GM23338 (cell line): ENCODE results near the gene NFATC1. TPM values are rescaled to one million over a fixed set of nuclear protein-coding genes. Genes with fewer than 3 reads are reported as not detected.

Experiments
- ATAC-seq: fragments of 200-7000 bp; cut with Tn5 transposase; 3 replicates; pipeline ENCODE4 v1.9.1; 2020
- DNase-seq: peaks from one replicate; pipeline ENCODE4 v3.0.0-alpha.2; 2015; ENCODE audit warnings: low spot score
- H2AFZ ChIP-seq: fragments of 200-600 bp; sonication (generic); 2 replicates; pipeline ENCODE4 v1.8.0; 2016; ENCODE audit warnings: antibody characterized with exemption, mild to moderate bottlenecking, moderate library complexity
- H3F3A ChIP-seq: fragments of 200-600 bp; sonication (generic); replicated peaks from 2 replicates; pipeline ENCODE4 v1.8.0; 2017; ENCODE audit warnings: antibody characterized with exemption, mixed run types, low read depth
- H3K27ac ChIP-seq: fragments of 200-600 bp; sonication (generic); 2 replicates; pipeline ENCODE4 v1.6.1; 2016; ENCODE audit warnings: low read depth
- H3K27me3 ChIP-seq: fragments of 200-600 bp; sonication (generic); 2 replicates; pipeline ENCODE4 v1.8.0; 2016; ENCODE audit warnings: mild to moderate bottlenecking, mixed run types, moderate library complexity; ENCODE audit not compliant: insufficient read depth
- H3K36me3 ChIP-seq: fragments of 200-600 bp; sonication (generic); 2 replicates; pipeline ENCODE4 v1.8.0; 2016; ENCODE audit warnings: mild to moderate bottlenecking; ENCODE audit not compliant: insufficient read depth
- H3K4me1 ChIP-seq: fragments of 200-600 bp; sonication (generic); 2 replicates; pipeline ENCODE4 v1.8.0; 2016; ENCODE audit warnings: mild to moderate bottlenecking, moderate library complexity; ENCODE audit not compliant: insufficient read depth
- H3K4me2 ChIP-seq: fragments of 200-600 bp; sonication (generic); 2 replicates; pipeline ENCODE4 v1.7.1; 2017; ENCODE audit warnings: mixed run types
- H3K4me3 ChIP-seq: fragments of 200-600 bp; sonication (generic); 2 replicates; pipeline ENCODE4 v1.6.1; 2016; ENCODE audit warnings: mixed run types
- H3K79me2 ChIP-seq: fragments of 200-600 bp; sonication (generic); replicated peaks from 2 replicates; pipeline ENCODE4 v1.8.0; 2017; ENCODE audit warnings: mild to moderate bottlenecking; ENCODE audit not compliant: insufficient read depth
- H3K9me2 ChIP-seq: fragments of 200-600 bp; sonication (generic); 2 replicates; pipeline ENCODE4 v1.8.0; 2017; ENCODE audit not compliant: insufficient read depth
- H4K20me1 ChIP-seq: fragments of 200-600 bp; sonication (generic); replicated peaks from 2 replicates; pipeline ENCODE4 v1.8.0; 2017; ENCODE audit warnings: mild to moderate bottlenecking; ENCODE audit not compliant: insufficient read depth
- H3K27ac Mint-ChIP-seq: 2 replicates; pipeline ENCODE4 v1.8.0; 2020; ENCODE audit warnings: inconsistent platforms, mild to moderate bottlenecking, moderate library complexity, mixed read lengths
- H3K27me3 Mint-ChIP-seq: 3 replicates; pipeline ENCODE4 v1.8.0; 2022; ENCODE audit warnings: low read depth, mild to moderate bottlenecking, moderate library complexity, mixed read lengths, inconsistent platforms; ENCODE audit not compliant: insufficient read depth, poor library complexity
- H3K36me3 Mint-ChIP-seq: 3 replicates; pipeline ENCODE4 v1.8.0; 2021; ENCODE audit warnings: low read depth, mild to moderate bottlenecking, inconsistent platforms, moderate library complexity, mixed read lengths
- H3K4me1 Mint-ChIP-seq: 3 replicates; pipeline ENCODE4 v1.8.0; 2020; ENCODE audit warnings: mild to moderate bottlenecking, inconsistent platforms, mixed read lengths
- H3K4me3 Mint-ChIP-seq: 3 replicates; pipeline ENCODE4 v1.8.0; 2021; ENCODE audit warnings: moderate library complexity, mild to moderate bottlenecking, inconsistent platforms, mixed read lengths
- H3K9me3 Mint-ChIP-seq: 3 replicates; pipeline ENCODE4 v1.8.0; 2020; ENCODE audit warnings: moderate library complexity, mild to moderate bottlenecking, inconsistent platforms, mixed read lengths
- EZH2 ChIP-seq: fragments of 200-600 bp; sonication (generic); IDR thresholded peaks from one replicate; pipeline ENCODE4 v1.8.0; 2017; ENCODE audit warnings: antibody characterized with exemption, mild to moderate bottlenecking, low read depth; ENCODE audit not compliant: unreplicated experiment
- EZH2phosphoT487 ChIP-seq: fragments of 200-600 bp; sonication (generic); IDR thresholded peaks from one replicate; pipeline ENCODE4 v1.8.1; 2018; ENCODE audit warnings: antibody characterized with exemption; ENCODE audit not compliant: unreplicated experiment
- NANOG ChIP-seq: IDR thresholded peaks from 2 replicates; pipeline ENCODE4 v1.6.1; 2016; ENCODE audit warnings: antibody characterized with exemption, borderline replicate concordance
- STAT1 ChIP-seq: IDR thresholded peaks from one replicate; pipeline ENCODE4 v1.6.1; 2016; ENCODE audit warnings: antibody characterized with exemption; ENCODE audit not compliant: unreplicated experiment
- ZNF114 ChIP-seq: fragments of 250-450 bp; sonication (Bioruptor Pico); IDR thresholded peaks from 2 replicates; pipeline ENCODE4 v1.5.0; 2020; ENCODE audit warnings: mild to moderate bottlenecking, moderate library complexity
- ZNF331 ChIP-seq: fragments of 250-450 bp; sonication (Bioruptor Pico); IDR thresholded peaks from 2 replicates; pipeline ENCODE4 v1.5.0; 2020; ENCODE audit warnings: low read depth, mild to moderate bottlenecking, moderate library complexity
- polyA plus RNA-seq: library from polyadenylated mRNA; unstranded; fragments of >200 nt; fragmentation: Nextera tagmentation; extraction: Ambion mirVana; gene quantifications from 2 replicates; pipeline ENCODE4 v1.2.1, GENCODE V29; 2016
- total RNA-seq: library from RNA; depleted of rRNA; stranded (reverse); fragments of >200 nt; shearing (Covaris generic); gene quantifications from 2 replicates; pipeline ENCODE4 v1.2.3, GENCODE V29; 2014

The NFATC1 gene
- total and polyA plus RNA-seq, 2 experiments from 2014 or later = 3.9 to 6.4 TPM

GRCh38 chr18:79397247-79397829, 1.6 kb downstream of the NFATC1 start:
- ATAC-seq (no peak), DNase-seq (no peak)
- Mint-ChIP-seq H3K36me3 (no peaks in the 10 kb centered on the region; the same call in 2 of the 3 replicates), H3K27me3 (peaks cover 64% of the 10 kb centered on the region), H3K9me3 (peaks cover 3% of the 10 kb centered on the region; the same call in 1 of the 3 replicates), H3K4me3 (peak overlapping the region; percentile 16; the same call in 1 of the 3 replicates), H3K4me1 (peaks cover 15% of the 10 kb centered on the region), H3K27ac (no peak overlapping the region)
- TF ChIP-seq ZNF331 (CRISPR knock-in tag) (no peak), EZH2 (peak; percentile 61)
- Histone ChIP-seq H3K4me1 (peaks cover 13% of the 10 kb centered on the region), H4K20me1 (no peaks in the 10 kb centered on the region; the same call in 1 of the 2 replicates), H3K4me2 (peak overlapping the region; percentile 76), H3K9me2 (no peaks in the 10 kb centered on the region), H3K27ac (no peak overlapping the region), H3K27me3 (peaks cover 70% of the 10 kb centered on the region), H3K79me2 (no peaks in the 10 kb centered on the region), H3F3A (peaks cover under 1% of the 10 kb centered on the region; the same call in 1 of the 2 replicates), H3K4me3 (peak overlapping the region; percentile 53), H2AFZ (no peak overlapping the region), H3K36me3 (no peaks in the 10 kb centered on the region)

- Histone ChIP-seq H4K20me1 (no peaks in the 10 kb centered on the region; the same call in 1 of the 2 replicates), H3K27me3 (peaks cover 63% of the 10 kb centered on the region), H3K9me2 (no peaks in the 10 kb centered on the region), H3K27ac (no peak overlapping the region), H3K79me2 (no peaks in the 10 kb centered on the region), H3K36me3 (no peaks in the 10 kb centered on the region), H3K4me3 (peak overlapping the region; percentile 64; the same call in 1 of the 2 replicates), H2AFZ (no peak overlapping the region), H3F3A (peaks cover 8% of the 10 kb centered on the region; the same call in 1 of the 2 replicates), H3K4me1 (peaks cover 10% of the 10 kb centered on the region), H3K4me2 (peak overlapping the region; percentile 76; the same call in 1 of the 2 replicates)
- Mint-ChIP-seq H3K4me1 (peaks cover 15% of the 10 kb centered on the region), H3K4me3 (peak overlapping the region; percentile 65; the same call in 2 of the 3 replicates), H3K9me3 (peaks cover 3% of the 10 kb centered on the region; the same call in 1 of the 3 replicates), H3K27ac (no peak overlapping the region), H3K36me3 (no peaks in the 10 kb centered on the region; the same call in 2 of the 3 replicates), H3K27me3 (peaks cover 56% of the 10 kb centered on the region)
- peak; percentile 25 for TF ChIP-seq EZH2
- no peak for TF ChIP-seq EZH2phosphoT487
- TF ChIP-seq NANOG = no peak
- no peak for TF ChIP-seq STAT1
- TF ChIP-seq ZNF114 = no peak
- no peak for TF ChIP-seq ZNF331 (CRISPR knock-in tag)
- ATAC-seq (no peak), DNase-seq (no peak)
These were observed 2.4 kb downstream of the NFATC1 start for GRCh38 chr18:79397830-79398761.
